HG03039 (cell line): ENCODE data around the gene ADCY1.
"Not testable (repeated sequence)": the region's sequence is repeated elsewhere in the genome, so short reads cannot be mapped to it uniquely, and the experiment has no call there.

Experiments used
- ATAC-seq: cut with Tn5 transposase; IDR thresholded peaks from one replicate; pipeline ENCODE4 v1.9.1; 2021; ENCODE audit warnings: mild to moderate bottlenecking, moderate library complexity; ENCODE audit not compliant: unreplicated experiment

Gene ADCY1

DNA sequence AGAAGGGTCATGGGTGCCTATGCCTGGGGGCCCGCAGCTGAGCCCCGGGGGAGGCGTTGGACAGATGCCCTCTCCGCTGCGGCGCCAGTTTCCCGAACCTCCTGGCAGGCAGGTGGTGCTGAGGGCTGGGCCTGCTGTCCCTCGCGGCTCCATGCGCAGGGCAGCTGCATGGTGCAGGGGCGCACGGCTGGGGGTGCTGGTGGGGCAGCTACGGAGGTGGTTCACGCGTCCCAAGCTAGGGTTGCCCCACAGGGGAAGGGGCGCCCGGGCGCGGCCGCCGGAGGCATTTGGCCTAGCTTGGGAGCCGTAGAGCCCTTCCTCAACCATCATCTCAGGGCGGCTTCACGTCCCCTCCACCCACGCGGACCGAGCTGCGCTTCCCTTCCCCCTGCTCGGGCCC, 152.7 kb downstream of the ADCY1 start:
- ATAC-seq: no peak

GRCh38 chr7:45731692-45732443, 157.7 kb downstream of the ADCY1 start:
- not testable (repeated sequence) for ATAC-seq

GRCh38 chr7:45738920-45739319, 164.8 kb downstream of the ADCY1 start:
- not testable (repeated sequence) for ATAC-seq

DNA sequence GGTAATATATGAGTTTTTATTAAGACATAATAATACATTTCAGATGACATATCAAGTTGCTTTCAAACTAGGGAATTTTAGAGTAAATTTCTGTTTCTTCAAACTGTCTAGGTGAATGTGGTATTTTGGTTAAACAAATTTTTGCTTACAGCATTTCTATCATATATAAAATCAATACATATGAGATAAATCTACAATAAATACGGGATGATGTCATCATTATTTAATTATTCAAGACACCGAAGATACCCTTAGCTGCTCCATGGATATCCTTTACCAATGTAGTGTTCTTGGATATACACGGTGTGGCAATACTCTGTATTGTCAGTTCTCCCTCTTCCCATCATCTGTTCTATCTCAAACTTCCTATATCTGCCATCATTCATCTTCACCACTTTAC, 166.4 kb downstream of the ADCY1 start:
- not testable (repeated sequence) for ATAC-seq

DNA sequence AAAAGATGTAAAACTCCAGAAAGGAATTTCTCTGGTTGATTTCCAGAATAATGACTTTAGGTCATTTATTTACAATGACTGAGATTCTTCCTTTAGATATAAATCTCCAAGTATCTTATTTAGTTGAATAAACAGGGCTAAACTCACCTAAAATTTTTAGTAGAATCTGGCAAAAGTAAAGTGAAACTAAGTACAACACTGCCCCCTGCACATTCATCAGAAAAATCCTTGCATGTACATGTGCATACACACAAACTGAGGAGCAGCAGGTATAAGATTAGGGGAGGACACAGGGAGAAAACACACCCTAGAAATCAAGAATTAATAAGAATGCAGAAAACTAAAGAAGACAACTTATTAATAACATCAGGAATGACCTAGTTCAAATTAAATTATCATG, 174.8 kb downstream of the ADCY1 start:
- ATAC-seq: not testable (repeated sequence)

DNA sequence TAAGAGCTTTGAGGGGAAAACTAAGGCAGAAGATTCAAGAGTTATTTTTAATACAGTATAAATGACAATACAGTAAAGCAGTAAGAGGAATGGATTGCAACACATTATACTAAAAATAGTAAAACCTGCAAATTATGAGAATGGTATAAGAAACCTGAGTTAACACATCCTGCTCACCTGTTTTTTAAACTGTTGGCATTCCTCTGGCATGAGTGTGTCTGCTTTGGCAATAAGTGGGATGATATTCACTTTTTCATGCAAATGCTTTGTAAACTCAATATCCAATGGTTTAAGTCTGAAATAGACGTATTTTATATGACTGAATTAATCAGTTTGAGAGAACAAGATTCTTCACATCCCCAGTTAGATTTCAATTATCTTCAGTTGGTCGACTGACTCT, 177.2 kb downstream of the ADCY1 start:
- ATAC-seq: not testable (repeated sequence)

GRCh38 chr7:45756333-45756732, 182.2 kb downstream of the ADCY1 start:
- not testable (repeated sequence) for ATAC-seq

DNA sequence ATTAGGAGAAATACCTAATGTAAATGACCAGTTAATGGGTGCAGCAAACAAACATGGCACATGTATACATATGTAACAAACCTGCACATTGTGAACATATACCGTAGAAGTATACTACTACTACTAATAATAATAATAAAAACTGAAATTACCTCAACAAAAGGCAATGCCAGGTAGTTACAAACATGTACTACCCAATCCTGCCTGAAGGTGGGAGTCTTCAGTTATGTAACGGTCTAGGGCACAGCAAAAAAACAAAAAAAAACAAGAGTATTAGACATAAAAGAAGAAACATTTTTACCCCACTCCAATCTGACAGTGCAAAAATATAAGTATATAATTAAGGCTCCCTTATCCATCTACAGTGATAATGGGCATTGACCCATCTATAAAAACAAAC, 182.6 kb downstream of the ADCY1 start:
- not testable (repeated sequence) for ATAC-seq

- not testable (repeated sequence) for ATAC-seq
Observed at GRCh38 chr7:45759464-45759863, 185.3 kb downstream of the ADCY1 start.

GRCh38 chr7:45761545-45762205, 187.5 kb downstream of the ADCY1 start:
- ATAC-seq: not testable (repeated sequence)

DNA sequence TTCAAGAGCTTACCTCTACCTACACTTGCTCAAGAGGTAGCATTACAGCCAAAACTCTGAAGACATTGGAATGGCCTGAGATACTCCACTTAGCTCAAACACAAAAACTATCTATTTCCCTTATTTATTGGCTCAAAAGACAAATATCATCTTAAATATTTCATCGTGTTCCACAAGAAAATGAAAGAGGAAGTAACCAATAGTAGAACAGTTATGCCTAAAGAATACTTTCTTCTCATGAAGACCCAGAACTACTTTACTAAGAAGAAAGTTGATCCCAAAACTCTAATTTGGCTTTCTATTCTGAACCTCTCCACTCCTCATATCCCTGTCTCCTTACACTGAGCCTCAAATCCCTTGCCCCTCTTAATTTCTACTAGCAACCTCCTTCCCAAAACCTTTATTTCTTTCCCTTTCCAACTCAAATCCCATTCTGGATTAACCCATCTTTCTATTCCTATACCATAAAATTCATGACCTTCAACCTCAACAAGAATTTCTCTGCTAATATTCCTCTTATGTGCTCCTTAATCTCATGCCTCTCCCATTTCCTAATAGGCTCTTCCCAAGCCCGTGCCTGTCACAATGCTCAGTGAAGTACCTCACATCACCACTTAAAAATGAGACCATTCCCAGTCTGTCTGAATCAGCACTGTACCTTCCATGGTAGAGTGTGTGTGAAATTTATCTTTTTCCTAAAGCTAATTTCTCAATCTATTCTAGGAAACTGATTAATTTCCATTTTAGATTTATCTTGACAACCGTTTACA, 188.2 kb downstream of the ADCY1 start:
- ATAC-seq: not testable (repeated sequence)

- peak; percentile 100 for ATAC-seq
Observed at GRCh38 chr7:45768516-45769394, 194.6 kb downstream of the ADCY1 start.

GRCh38 chr7:45769626-45770025, 195.5 kb downstream of the ADCY1 start:
- not testable (repeated sequence) for ATAC-seq
